Measurements from ENCODE around the gene RNU5B-1.

DNA sequence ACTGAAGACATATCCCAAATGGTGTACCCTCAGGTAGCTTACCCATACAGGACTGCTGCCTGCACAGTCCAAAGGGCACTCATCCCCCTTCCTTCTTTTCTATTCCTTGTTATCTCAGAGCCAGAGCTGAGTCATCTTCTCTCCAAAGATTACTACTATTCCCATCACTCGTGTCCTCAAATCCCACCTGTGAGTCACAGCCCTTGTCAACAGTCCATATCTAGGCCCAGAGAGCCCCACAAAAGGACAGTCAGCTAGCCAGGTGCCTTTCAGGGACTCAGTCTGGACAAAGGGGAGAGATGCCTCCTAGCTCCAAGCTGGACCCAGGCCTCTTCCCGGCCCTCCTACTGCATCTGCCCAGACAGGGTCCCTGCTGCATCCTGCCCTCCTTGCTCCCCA lies 28.8 kb upstream of the RNU5B-1 start:
- TF ChIP-seq ZNF274 (IDR thresholded peaks at IDR 0.05; ENCODE audit: low read depth, low read length), result no peak
- TF ChIP-seq YY1 (IDR thresholded peaks at IDR 0.05; ENCODE audit: insufficient read depth, insufficient read length), result no peak
- TF ChIP-seq SUZ12 (IDR thresholded peaks at IDR 0.05; ENCODE audit: extremely low read depth, insufficient read depth, insufficient read length), result no peak
